ENCODE measurements around the gene HOXD1. TPM values are rescaled to one million over a fixed set of nuclear protein-coding genes. Genes with fewer than 3 reads are reported as not detected.

Gene HOXD1
- polyA plus RNA-seq (2012; ENCODE audit: insufficient read length, low read depth) = 0.15 TPM

DNA sequence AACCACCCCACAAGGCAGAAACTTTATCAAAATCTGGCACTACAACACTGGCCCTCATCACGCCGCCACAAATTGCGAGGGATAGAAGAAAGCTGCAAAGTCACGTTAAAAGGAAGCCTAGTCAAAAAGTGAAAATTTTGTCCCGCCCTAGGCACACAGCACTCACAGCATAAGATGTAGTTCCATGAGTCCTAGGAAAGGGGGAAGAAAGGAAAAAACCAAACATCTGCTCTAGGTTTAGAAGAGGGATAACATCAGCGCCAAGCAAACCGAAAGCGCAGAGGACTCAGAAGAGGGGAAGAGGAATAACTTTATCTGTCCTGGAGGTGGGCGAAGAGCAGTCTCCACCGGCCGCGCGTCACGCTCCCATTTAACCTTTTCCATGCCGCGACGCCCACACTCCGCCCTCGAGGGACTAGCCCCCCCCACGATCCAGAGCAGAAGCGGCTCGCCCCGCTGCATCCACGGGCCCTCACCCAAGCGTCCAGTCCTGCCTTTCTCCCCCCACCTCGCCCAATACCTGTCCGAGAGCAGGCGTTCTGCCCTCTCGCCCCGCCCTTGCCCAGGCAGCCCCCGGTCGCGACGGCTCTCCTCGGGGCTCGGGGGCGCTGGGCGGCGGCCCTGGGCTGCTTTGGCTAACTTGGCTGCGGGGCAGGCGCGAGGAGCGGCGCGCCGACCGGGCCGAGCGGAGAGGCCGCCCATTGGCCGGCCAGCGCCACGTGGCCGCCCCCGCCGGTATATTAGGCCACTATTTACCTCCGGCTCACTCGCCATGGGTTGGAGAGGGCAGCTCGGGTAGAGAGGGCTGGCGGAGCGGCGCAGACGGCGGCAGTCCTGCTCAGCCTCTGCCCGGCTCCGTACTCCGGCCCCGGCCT is at the start of gene HOXD1:
TSS of gene HOXD1 (plus strand) at position 770 of the 875 bp plus-strand sequence. CDS start 134 bp downstream, outside the sequence.
- TF ChIP-seq FOXP2 (optimal IDR thresholded peaks at IDR 0.05; ENCODE audit: borderline replicate concordance, extremely low read depth, extremely low read length, insufficient read depth) (no peak), REST (IDR thresholded peaks at IDR 0.05; ENCODE audit: insufficient read depth in 1 of 2, low read depth in 2 of 2, low read length in 2 of 2) (no peak), SIN3A (IDR thresholded peaks at IDR 0.05; ENCODE audit: borderline replicate concordance, insufficient read depth, low read length) (no peak), POLR2AphosphoS5 (IDR thresholded peaks at IDR 0.05; ENCODE audit: low read depth, low read length) (no peak), TAF1 (IDR thresholded peaks at IDR 0.05; ENCODE audit: borderline replicate concordance, insufficient read depth, low read length) (no peak)

DNA sequence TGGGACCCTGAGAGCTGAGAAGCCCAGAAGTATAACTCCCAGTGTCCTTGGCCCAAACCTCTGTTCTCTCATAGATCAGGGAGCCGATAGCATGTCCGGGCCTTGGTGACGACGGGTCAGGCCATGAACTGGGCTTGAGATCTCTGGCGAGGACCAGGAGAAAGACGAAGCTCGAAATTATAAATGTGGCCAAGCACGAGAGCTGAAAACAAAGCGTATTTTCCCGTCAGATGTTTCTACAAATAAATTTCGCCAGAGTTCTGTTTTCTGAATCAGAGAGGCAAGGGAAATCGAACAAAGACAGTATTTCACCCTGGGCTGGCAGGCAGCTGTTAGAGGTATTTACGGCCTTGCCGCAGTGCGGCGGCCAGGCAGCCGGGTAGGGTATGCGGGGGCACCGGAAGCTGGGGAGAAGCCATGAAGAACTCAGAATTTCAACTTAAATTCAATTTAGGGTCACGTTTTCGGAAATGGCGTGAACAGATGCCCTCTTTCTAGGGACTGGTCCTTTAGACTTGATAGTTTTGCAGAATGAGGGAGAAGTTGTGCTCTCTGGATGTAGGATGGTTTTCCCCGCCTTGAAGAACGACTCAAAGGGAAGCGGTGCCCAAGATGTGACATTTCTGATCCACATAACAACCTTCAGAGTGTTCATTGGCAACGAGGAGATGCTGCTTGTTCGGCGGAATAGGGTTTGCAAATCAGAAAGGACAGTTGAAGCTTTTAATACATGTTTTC is 49.4 kb upstream of the HOXD1 start:
- TF ChIP-seq SIN3A (IDR thresholded peaks at IDR 0.05; ENCODE audit: borderline replicate concordance, insufficient read depth, low read length) (no peak), REST (IDR thresholded peaks at IDR 0.05; ENCODE audit: insufficient read depth in 1 of 2, low read depth in 2 of 2, low read length in 2 of 2) (no peak)

GRCh38 chr2:176139661-176140512 is 48.6 kb upstream of the HOXD1 start:
- TF ChIP-seq SIN3A (IDR thresholded peaks at IDR 0.05; ENCODE audit: borderline replicate concordance, insufficient read depth, low read length) (no peak), POLR2AphosphoS5 (IDR thresholded peaks at IDR 0.05; ENCODE audit: low read depth, low read length) (no peak), FOXP2 (optimal IDR thresholded peaks at IDR 0.05; ENCODE audit: borderline replicate concordance, extremely low read depth, extremely low read length, insufficient read depth) (no peak), TAF1 (IDR thresholded peaks at IDR 0.05; ENCODE audit: borderline replicate concordance, insufficient read depth, low read length) (no peak), REST (IDR thresholded peaks at IDR 0.05; ENCODE audit: insufficient read depth in 1 of 2, low read depth in 2 of 2, low read length in 2 of 2) (no peak)

- TF ChIP-seq TAF1 (IDR thresholded peaks at IDR 0.05; ENCODE audit: borderline replicate concordance, insufficient read depth, low read length) (no peak), FOXP2 (optimal IDR thresholded peaks at IDR 0.05; ENCODE audit: borderline replicate concordance, extremely low read depth, extremely low read length, insufficient read depth) (peak; percentile 51), SIN3A (IDR thresholded peaks at IDR 0.05; ENCODE audit: borderline replicate concordance, insufficient read depth, low read length) (no peak), POLR2AphosphoS5 (IDR thresholded peaks at IDR 0.05; ENCODE audit: low read depth, low read length) (no peak), REST (IDR thresholded peaks at IDR 0.05; ENCODE audit: insufficient read depth in 1 of 2, low read depth in 2 of 2, low read length in 2 of 2) (no peak)
Observed at GRCh38 chr2:176140513-176141317, 47.8 kb upstream of the HOXD1 start.

Measured in PFSK-1 (cell line).